Esophagus (tissue), 2 donors: ENCODE results near the gene IL21R. TPM values are rescaled to one million over a fixed set of nuclear protein-coding genes. Genes with fewer than 3 reads are reported as not detected.

Experiments used
- H3K27ac ChIP-seq, 2 donors: one replicate each; pipeline ENCODE4 v1.5.1; 2013; ENCODE audit warnings: low read depth in 2 of 2, mild to moderate bottlenecking in 2 of 2, inconsistent platforms in 1 of 2, low read length in 1 of 2, moderate library complexity in 1 of 2
- H3K27me3 ChIP-seq, 2 donors: one replicate each; pipeline ENCODE4 v1.6.1; 2013; ENCODE audit warnings: low read length in 2 of 2, control low read depth in 1 of 2, mild to moderate bottlenecking in 1 of 2; ENCODE audit not compliant: insufficient read depth in 2 of 2, control insufficient read depth in 1 of 2
- H3K36me3 ChIP-seq, 2 donors: one replicate each; pipeline ENCODE4 v1.6.1; 2013; ENCODE audit warnings: low read length in 1 of 2; ENCODE audit not compliant: control insufficient read depth in 2 of 2, insufficient read depth in 2 of 2
- H3K4me1 ChIP-seq, 2 donors: one replicate each; pipeline ENCODE4 v1.6.1; 2013; ENCODE audit warnings: low read length in 1 of 2; ENCODE audit not compliant: control insufficient read depth in 2 of 2, insufficient read depth in 2 of 2
- H3K4me3 ChIP-seq, 2 donors: one replicate each; pipeline ENCODE4 v1.5.1; 2013; ENCODE audit warnings: low read length in 2 of 2, mild to moderate bottlenecking in 2 of 2, low read depth in 1 of 2, moderate library complexity in 1 of 2
- H3K9me3 ChIP-seq, 2 donors: one replicate each; pipeline ENCODE4 v1.6.1; 2013; ENCODE audit warnings: mild to moderate bottlenecking in 2 of 2, low read depth in 1 of 2, low read length in 1 of 2, moderate library complexity in 1 of 2; ENCODE audit not compliant: control insufficient read depth in 2 of 2, insufficient read depth in 1 of 2
- WGBS, 2 donors: extraction: QIAGEN DNeasy Blood & Tissue Kit; methylation state at CpG; one replicate each; pipeline ENCODE4 v1.1.7; 2013; 5-methylcytosine and 5-hydroxymethylcytosine counted together
- polyA plus RNA-seq, 2 donors: library from polyadenylated mRNA; stranded (reverse); fragments of 200-250 nt; gene quantifications; one replicate each; pipeline ENCODE4 v1.2.3, GENCODE V29; 2013
- donor health status: healthy with polysubstance abuse.
- donor health status: Bipolar disorder and iron deficiency.

The IL21R gene
- under 1 TPM; 0.19 to 0.24 TPM for polyA plus RNA-seq

GRCh38 chr16:27401768-27402568 is at the start of gene IL21R:
Gene IL21R (plus strand): TSS chr16:27402174. CDS start chr16:27430072, 27,898 bp downstream.
- no peaks in the 10 kb centered on the region for H3K36me3 ChIP-seq
- 12 to 13% methylated on average over 23 of the region's 23 CpGs for WGBS, 2 donors
- H3K4me3 ChIP-seq, result peak within 1 kb of the TSS; percentile 9 to 25
- no peaks in the 10 kb centered on the region for H3K9me3 ChIP-seq
- H3K27ac ChIP-seq, result no peak within 1 kb of the TSS
- H3K4me1 ChIP-seq, result peaks cover 0 to 3% of the 10 kb centered on the region in 2 donors
- H3K27me3 ChIP-seq, result no peaks in the 10 kb centered on the region

DNA sequence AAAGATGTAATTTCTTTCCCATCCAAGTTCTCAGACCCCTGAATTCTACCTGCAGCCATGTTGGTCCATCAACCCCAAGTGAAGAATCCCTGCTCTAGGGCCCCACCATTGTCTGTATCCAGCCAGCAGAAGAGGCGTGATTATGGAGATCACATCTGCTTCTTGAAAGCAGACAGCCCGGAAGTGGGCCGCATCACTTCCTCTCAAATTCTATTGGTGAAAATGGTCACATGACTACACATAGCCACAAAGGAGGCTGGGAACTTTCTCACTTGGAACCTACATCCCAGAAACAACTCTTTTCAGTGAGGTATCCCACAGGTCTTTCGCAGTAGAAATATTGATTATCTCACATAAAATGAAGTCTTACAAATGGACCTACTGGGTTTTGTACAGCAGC is 48.1 kb upstream of the IL21R start:
- Histone ChIP-seq H3K4me3 (no peak overlapping the region), H3K36me3 (peaks cover 24 to 55% of the 10 kb centered on the region in 2 donors), H3K4me1 (no peaks in the 10 kb centered on the region), H3K27me3 (no peaks in the 10 kb centered on the region), H3K27ac (no peak overlapping the region), H3K9me3 (no peaks in the 10 kb centered on the region)
- 97% methylated on average over 4 of the region's 4 CpGs for WGBS, 2 donors

DNA sequence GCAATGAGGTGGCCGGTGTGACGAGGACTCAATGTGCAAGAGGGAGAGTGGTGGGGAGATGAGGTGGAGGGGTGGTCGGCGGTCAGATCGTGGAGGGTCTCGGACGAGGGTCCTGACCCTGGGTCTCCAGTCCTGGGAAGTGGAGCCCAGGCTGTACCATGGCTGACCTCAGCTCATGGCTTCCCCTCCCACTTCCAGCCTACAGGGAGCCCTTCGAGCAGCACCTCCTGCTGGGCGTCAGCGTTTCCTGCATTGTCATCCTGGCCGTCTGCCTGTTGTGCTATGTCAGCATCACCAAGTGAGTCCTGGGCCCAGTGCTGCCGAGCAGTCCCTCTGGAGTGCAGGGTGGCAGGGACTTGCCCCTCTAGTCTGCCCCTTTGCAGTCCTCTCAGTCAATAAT is 46.4 kb upstream of the IL21R start:
- 77 to 85% methylated on average over 12 of the region's 12 CpGs for WGBS, 2 donors
- H3K4me3 ChIP-seq, result no peak overlapping the region
- no peaks in the 10 kb centered on the region for H3K9me3 ChIP-seq
- peak overlapping the region in 1 of 2 donors; percentile 9 for H3K27ac ChIP-seq
- peaks cover 0 to 4% of the 10 kb centered on the region in 2 donors for H3K4me1 ChIP-seq
- H3K36me3 ChIP-seq, result peaks cover 25 to 57% of the 10 kb centered on the region in 2 donors
- H3K27me3 ChIP-seq, result no peaks in the 10 kb centered on the region

GRCh38 chr16:27356794-27357193 is 45.2 kb upstream of the IL21R start:
- Histone ChIP-seq H3K36me3 (peaks cover 25 to 56% of the 10 kb centered on the region in 2 donors), H3K4me3 (no peak overlapping the region), H3K27ac (no peak overlapping the region), H3K27me3 (no peaks in the 10 kb centered on the region), H3K9me3 (no peaks in the 10 kb centered on the region), H3K4me1 (peaks cover 0 to 4% of the 10 kb centered on the region in 2 donors)
- 89 to 93% methylated on average over 4 of the region's 4 CpGs for WGBS, 2 donors

DNA sequence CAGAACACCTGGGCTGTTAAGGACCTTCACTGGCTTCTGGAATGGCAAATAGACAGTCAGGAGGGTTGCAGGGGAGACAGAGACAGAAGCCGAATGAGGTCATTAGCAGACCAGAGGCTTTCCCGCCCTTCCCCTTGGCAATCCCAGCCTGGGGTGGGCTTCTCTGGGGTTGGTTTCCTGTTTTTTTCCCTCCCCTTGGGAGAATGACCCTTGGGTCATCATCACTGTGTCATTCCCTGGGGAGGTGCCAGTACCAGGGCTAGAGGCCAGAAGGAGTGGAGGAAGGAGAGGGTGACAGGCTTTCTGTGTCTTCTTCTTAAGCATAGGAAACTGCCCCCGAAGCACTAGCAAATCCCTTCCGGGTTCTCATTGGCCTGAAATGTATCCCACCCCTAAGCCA is 42.9 kb upstream of the IL21R start:
- Histone ChIP-seq H3K4me3 (no peak overlapping the region), H3K27ac (no peak overlapping the region), H3K36me3 (peaks cover 20 to 62% of the 10 kb centered on the region in 2 donors), H3K27me3 (no peaks in the 10 kb centered on the region), H3K9me3 (peaks cover 0 to 2% of the 10 kb centered on the region in 2 donors), H3K4me1 (peaks cover 3 to 14% of the 10 kb centered on the region in 2 donors)
- WGBS, 2 donors, result 96% methylated on average over 4 of the region's 4 CpGs

- H3K9me3 ChIP-seq, result peaks cover 0 to 2% of the 10 kb centered on the region in 2 donors
- peaks cover 3 to 15% of the 10 kb centered on the region in 2 donors for H3K4me1 ChIP-seq
- 80 to 85% methylated on average over 6 of the region's 6 CpGs for WGBS, 2 donors
- H3K36me3 ChIP-seq, result peaks cover 18 to 58% of the 10 kb centered on the region in 2 donors
- H3K27ac ChIP-seq, result no peak overlapping the region
- H3K4me3 ChIP-seq, result no peak overlapping the region
- no peaks in the 10 kb centered on the region for H3K27me3 ChIP-seq
Measured at GRCh38 chr16:27359615-27360014, 42.4 kb upstream of the IL21R start.

- Histone ChIP-seq H3K27me3 (no peaks in the 10 kb centered on the region), H3K9me3 (peaks cover 0 to 2% of the 10 kb centered on the region in 2 donors), H3K4me1 (peaks cover 5 to 15% of the 10 kb centered on the region in 2 donors), H3K36me3 (peaks cover 11 to 39% of the 10 kb centered on the region in 2 donors), H3K27ac (peak overlapping the region in 1 of 2 donors; percentile 1), H3K4me3 (no peak overlapping the region)
- 88% methylated on average over 3 of the region's 3 CpGs for WGBS, 2 donors
Measured at GRCh38 chr16:27361987-27362386, 40.0 kb upstream of the IL21R start.

DNA sequence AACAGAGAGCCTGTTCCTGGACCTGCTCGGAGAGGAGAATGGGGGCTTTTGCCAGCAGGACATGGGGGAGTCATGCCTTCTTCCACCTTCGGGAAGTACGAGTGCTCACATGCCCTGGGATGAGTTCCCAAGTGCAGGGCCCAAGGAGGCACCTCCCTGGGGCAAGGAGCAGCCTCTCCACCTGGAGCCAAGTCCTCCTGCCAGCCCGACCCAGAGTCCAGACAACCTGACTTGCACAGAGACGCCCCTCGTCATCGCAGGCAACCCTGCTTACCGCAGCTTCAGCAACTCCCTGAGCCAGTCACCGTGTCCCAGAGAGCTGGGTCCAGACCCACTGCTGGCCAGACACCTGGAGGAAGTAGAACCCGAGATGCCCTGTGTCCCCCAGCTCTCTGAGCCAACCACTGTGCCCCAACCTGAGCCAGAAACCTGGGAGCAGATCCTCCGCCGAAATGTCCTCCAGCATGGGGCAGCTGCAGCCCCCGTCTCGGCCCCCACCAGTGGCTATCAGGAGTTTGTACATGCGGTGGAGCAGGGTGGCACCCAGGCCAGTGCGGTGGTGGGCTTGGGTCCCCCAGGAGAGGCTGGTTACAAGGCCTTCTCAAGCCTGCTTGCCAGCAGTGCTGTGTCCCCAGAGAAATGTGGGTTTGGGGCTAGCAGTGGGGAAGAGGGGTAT is 39.3 kb upstream of the IL21R start:
- peaks cover 11 to 38% of the 10 kb centered on the region in 2 donors for H3K36me3 ChIP-seq
- H3K4me1 ChIP-seq, result peaks cover 5 to 15% of the 10 kb centered on the region in 2 donors
- H3K4me3 ChIP-seq, result no peak overlapping the region
- 66 to 72% methylated on average over 16 of the region's 16 CpGs for WGBS, 2 donors
- H3K27me3 ChIP-seq, result no peaks in the 10 kb centered on the region
- peaks cover 0 to 2% of the 10 kb centered on the region in 2 donors for H3K9me3 ChIP-seq
- peak overlapping the region in 1 of 2 donors; percentile 4 for H3K27ac ChIP-seq

DNA sequence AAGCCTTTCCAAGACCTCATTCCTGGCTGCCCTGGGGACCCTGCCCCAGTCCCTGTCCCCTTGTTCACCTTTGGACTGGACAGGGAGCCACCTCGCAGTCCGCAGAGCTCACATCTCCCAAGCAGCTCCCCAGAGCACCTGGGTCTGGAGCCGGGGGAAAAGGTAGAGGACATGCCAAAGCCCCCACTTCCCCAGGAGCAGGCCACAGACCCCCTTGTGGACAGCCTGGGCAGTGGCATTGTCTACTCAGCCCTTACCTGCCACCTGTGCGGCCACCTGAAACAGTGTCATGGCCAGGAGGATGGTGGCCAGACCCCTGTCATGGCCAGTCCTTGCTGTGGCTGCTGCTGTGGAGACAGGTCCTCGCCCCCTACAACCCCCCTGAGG is 38.7 kb upstream of the IL21R start:
- WGBS, 2 donors, result 96% methylated on average over 4 to 5 of the region's 5 CpGs
- peaks cover 11 to 38% of the 10 kb centered on the region in 2 donors for H3K36me3 ChIP-seq

More for the DNA sequence above, 38.7 kb upstream of the IL21R start:
- no peak overlapping the region for H3K4me3 ChIP-seq
- H3K27me3 ChIP-seq, result no peaks in the 10 kb centered on the region
- peaks cover 5 to 15% of the 10 kb centered on the region in 2 donors for H3K4me1 ChIP-seq
- peaks cover 0 to 2% of the 10 kb centered on the region in 2 donors for H3K9me3 ChIP-seq
- H3K27ac ChIP-seq, result peak overlapping the region in 1 of 2 donors; percentile 4
